HG02981 (cell line): ENCODE data around the gene TBL2.
"Not testable (repeated sequence)": the region's sequence is repeated elsewhere in the genome, so short reads cannot be mapped to it uniquely, and the experiment has no call there.

Experiments
- ATAC-seq: cut with Tn5 transposase; IDR thresholded peaks from one replicate; pipeline ENCODE4 v1.9.1; 2021; ENCODE audit warnings: mild to moderate bottlenecking, moderate library complexity; ENCODE audit not compliant: unreplicated experiment

TBL2 gene

GRCh38 chr7:73570977-73571376 is 7.4 kb downstream of the TBL2 start:
- ATAC-seq: no peak

GRCh38 chr7:73570521-73570920 is 7.9 kb downstream of the TBL2 start:
- no peak for ATAC-seq

- no peak for ATAC-seq
These were observed 9.3 kb downstream of the TBL2 start for GRCh38 chr7:73569042-73569608.

GRCh38 chr7:73567846-73568685 is 10.3 kb downstream of the TBL2 start:
- ATAC-seq: no peak

- ATAC-seq: no peak
These were observed 11.2 kb downstream of the TBL2 start for GRCh38 chr7:73567140-73567539.

GRCh38 chr7:73566431-73566830 is 11.9 kb downstream of the TBL2 start:
- ATAC-seq: not testable (repeated sequence)

- ATAC-seq: no peak
These were observed 12.6 kb downstream of the TBL2 start for GRCh38 chr7:73565675-73566340.

GRCh38 chr7:73560109-73560835 is 18.1 kb downstream of the TBL2 start:
- ATAC-seq: no peak

GRCh38 chr7:73557397-73558257 is 20.8 kb downstream of the TBL2 start, which contains the start of gene BCL7B:
BCL7B (minus strand) TSS chr7:73557690; CDS start chr7:73557578, 112 bp downstream.
- peak; percentile 38 for ATAC-seq

- peak; percentile 90 for ATAC-seq
These were observed 21.3 kb downstream of the TBL2 start for GRCh38 chr7:73557108-73557396.

- no peak for ATAC-seq
These were observed 21.9 kb downstream of the TBL2 start for GRCh38 chr7:73556208-73557107.

- no peak for ATAC-seq
These were observed 22.9 kb downstream of the TBL2 start for GRCh38 chr7:73555411-73555982.

GRCh38 chr7:73550093-73550492 is 28.3 kb downstream of the TBL2 start:
- not testable (repeated sequence) for ATAC-seq

GRCh38 chr7:73549176-73549575 is 29.2 kb downstream of the TBL2 start:
- ATAC-seq: no peak

- ATAC-seq: no peak
These were observed 30.5 kb downstream of the TBL2 start for GRCh38 chr7:73547841-73548240.

GRCh38 chr7:73544678-73545077 is 33.7 kb downstream of the TBL2 start:
- ATAC-seq: no peak

- ATAC-seq: no peak
These were observed 36.7 kb downstream of the TBL2 start for GRCh38 chr7:73541722-73542121.

GRCh38 chr7:73539709-73540108 is 38.7 kb downstream of the TBL2 start:
- no peak for ATAC-seq

GRCh38 chr7:73538510-73538909 is 39.9 kb downstream of the TBL2 start:
- ATAC-seq: not testable (repeated sequence)
